Stimulated activated CD4-positive, alpha-beta T cell treated with anti-CD3 and anti-CD28 coated beads, Interleukin-12 subunit alpha, Interleukin-12 subunit beta, amount 100 ng/mL, for 48 hours (primary cell): Measurements from ENCODE around the gene ACSM3.
"Not testable (repeated sequence)": the region's sequence is repeated elsewhere in the genome, so short reads cannot be mapped to it uniquely, and the experiment has no call there.

Experiments used
- DNase-seq, 3 donors: peaks; one replicate each; pipeline ENCODE4 v3.0.0-alpha.2; 2020; ENCODE audit warnings: low read depth in 2 of 3, low spot score in 1 of 3

The ACSM3 gene

GRCh38 chr16:20763461-20764232, at the start of gene ACSM3:
Gene ACSM3 (plus strand): TSS chr16:20764014. CDS start chr16:20770035, 6,021 bp downstream.
- peak; percentile 38 to 72 (median 45) for DNase-seq

GRCh38 chr16:20717718-20718117, 46.1 kb upstream of the ACSM3 start:
- DNase-seq = not testable (repeated sequence)

- DNase-seq = no peak
Observed at GRCh38 chr16:20720251-20720650, 43.6 kb upstream of the ACSM3 start.

- no peak for DNase-seq
Observed at GRCh38 chr16:20726661-20727060, 37.2 kb upstream of the ACSM3 start.

GRCh38 chr16:20727181-20727580, 36.6 kb upstream of the ACSM3 start:
- no peak for DNase-seq

GRCh38 chr16:20729141-20729540, 34.7 kb upstream of the ACSM3 start:
- DNase-seq = no peak

- no peak for DNase-seq
Observed at GRCh38 chr16:20734056-20734455, 29.8 kb upstream of the ACSM3 start.

GRCh38 chr16:20734782-20735181, 29.0 kb upstream of the ACSM3 start:
- no peak for DNase-seq

- DNase-seq = no peak
Observed at GRCh38 chr16:20735490-20735889, 28.3 kb upstream of the ACSM3 start.

GRCh38 chr16:20740007-20740883, 23.6 kb upstream of the ACSM3 start:
- DNase-seq = no peak

GRCh38 chr16:20740901-20741521, 22.8 kb upstream of the ACSM3 start:
- DNase-seq = peak; percentile 79 to 86 (median 81)

- DNase-seq = peak; percentile 97 to 99 (median 99)
Observed at GRCh38 chr16:20741554-20742285, 22.1 kb upstream of the ACSM3 start, which contains the start of gene THUMPD1. Gene THUMPD1 (minus strand): TSS chr16:20741818. CDS start chr16:20741739, 79 bp downstream.

GRCh38 chr16:20743591-20743990, 20.2 kb upstream of the ACSM3 start:
- no peak for DNase-seq

GRCh38 chr16:20744922-20745440, 18.8 kb upstream of the ACSM3 start:
- DNase-seq = no peak

- no peak for DNase-seq
Observed at GRCh38 chr16:20746461-20746860, 17.4 kb upstream of the ACSM3 start.

GRCh38 chr16:20747030-20747816, 16.6 kb upstream of the ACSM3 start:
- DNase-seq = no peak

GRCh38 chr16:20749474-20749873, 14.3 kb upstream of the ACSM3 start:
- DNase-seq = no peak

- no peak for DNase-seq
Observed at GRCh38 chr16:20750558-20750957, 13.3 kb upstream of the ACSM3 start.

- no peak for DNase-seq
Observed at GRCh38 chr16:20753727-20754126, 10.1 kb upstream of the ACSM3 start.

GRCh38 chr16:20755238-20755637, 8.6 kb upstream of the ACSM3 start:
- DNase-seq = no peak
